UCSD-AML1 (cell line): Measurements from ENCODE around the gene UXS1.
"Not testable (repeated sequence)": the region's sequence is repeated elsewhere in the genome, so short reads cannot be mapped to it uniquely, and the experiment has no call there.

Experiments used
- DNase-seq: peaks from one replicate; lab custom pipeline; 2025; ENCODE audit not compliant: unreplicated experiment; lab: John Stamatoyannopoulos, UW

UXS1 gene

DNA sequence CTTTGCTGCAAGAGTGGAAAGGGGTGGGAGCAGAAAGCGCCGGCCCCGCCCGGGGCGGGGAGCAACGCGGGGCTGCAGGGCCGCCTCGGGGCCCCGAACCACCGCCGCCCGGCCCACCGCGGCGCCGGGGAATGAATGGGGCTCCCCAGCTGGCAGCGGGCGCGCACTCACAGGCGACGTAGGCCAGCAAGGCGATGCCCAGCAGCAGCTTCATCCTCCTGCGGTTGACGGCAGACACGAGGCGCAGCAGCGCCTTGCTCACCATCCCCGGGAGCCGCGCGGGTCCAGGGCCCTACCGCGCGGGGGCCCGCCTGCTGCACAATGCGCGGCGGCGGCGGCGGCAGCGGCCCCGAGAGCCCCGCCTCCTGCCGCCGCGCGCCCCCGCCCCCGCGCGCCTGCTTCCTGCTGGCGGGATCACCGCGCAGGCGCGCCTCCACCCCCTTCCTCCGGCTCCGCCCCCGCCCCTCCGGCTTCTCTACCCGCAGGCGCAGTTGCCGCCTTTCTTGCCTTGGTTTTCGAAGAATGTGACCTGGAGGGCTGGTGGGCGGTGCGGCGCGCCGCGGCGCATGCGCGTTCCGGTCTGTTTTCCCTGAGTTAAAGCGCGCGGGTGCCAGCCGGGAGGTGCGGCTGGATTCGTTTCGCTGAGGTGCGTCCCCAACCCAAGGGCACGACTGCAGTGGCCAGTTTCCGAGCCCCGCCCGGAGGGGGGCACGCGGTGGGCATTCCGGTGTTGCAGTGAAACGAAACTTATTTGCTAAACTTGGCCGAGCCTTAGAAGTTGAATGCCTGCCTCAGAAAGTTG lies at the start of gene UXS1:
TSS of gene UXS1 (minus strand) at position 325 of the 802 bp plus-strand sequence. CDS start at position 265, 60 bp downstream.
- DNase-seq, result peak; percentile 98

DNA sequence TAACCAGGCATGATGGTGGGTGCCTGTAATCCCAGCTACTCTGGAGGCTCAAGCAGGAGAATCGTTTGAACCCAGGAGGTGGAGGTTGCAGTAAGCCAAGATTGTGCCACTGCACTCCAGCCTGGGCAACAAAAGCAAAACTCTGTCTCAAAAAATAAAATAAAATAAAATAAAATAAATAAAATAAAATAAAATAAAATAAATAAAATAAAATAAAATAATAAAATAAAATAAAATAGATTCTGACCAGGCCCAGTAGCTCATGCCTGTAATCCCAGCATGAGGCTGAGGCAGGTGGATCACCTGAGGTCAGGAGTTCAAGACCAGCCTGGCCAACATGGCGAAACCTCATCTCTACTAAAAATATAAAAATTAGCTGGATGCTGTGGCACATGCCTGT lies 45.4 kb upstream of the UXS1 start:
- not testable (repeated sequence) for DNase-seq

DNA sequence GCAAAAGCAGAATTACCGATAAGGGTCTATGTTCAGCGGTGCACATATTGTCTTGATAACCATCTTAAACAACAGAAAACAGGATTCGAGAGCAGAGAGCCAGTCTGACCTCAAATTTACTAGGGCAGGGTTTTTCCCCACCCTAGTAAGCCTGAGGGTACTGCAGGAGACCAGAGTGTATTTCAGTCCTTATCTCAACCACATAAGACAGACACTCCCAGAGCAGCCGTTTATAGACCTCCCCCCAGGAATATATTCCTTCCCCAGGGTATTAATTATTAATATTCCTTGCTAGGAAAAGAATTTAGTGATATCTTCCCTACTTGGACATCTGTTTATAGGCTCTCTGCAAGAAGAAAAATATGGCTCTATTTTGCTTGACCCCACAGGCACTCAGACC lies 41.3 kb upstream of the UXS1 start:
- DNase-seq, result not testable (repeated sequence)

- no peak for DNase-seq
Observed at GRCh38 chr2:106233350-106233706, 39.2 kb upstream of the UXS1 start.

DNA sequence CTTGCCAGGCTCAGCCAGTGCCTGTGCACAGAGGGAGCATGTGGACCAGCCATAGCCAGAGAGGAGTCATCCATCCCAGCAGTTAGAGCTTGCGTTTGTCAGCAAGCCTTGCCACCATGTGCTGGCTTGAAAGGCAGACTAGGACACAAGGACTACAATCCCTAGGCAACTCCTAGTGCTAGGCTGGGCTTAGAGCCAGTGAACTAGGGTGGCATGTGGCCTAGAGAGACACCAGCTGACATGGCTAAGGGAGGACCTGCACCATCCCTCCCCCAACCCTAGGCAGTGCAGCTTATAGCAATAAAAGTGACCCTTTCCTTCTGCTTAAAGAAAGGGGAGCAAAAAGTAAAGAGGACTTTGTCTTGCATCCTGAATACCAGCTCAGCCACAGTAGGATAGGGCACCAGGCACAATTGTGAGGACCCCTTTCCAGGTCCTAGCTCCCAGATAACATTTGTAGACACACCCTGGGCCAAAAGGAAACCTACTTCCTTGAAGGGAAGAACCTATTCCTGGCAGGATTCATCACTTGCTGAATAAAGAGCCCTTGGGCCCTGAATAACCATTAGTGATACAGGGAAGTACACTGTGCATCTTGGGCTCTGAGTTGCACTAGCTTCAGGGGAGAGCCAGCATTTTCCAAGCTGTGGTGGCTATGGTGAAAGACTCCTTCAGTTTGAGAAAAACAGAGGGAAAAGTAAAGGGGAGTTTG lies 38.7 kb upstream of the UXS1 start:
- DNase-seq, result no peak

DNA sequence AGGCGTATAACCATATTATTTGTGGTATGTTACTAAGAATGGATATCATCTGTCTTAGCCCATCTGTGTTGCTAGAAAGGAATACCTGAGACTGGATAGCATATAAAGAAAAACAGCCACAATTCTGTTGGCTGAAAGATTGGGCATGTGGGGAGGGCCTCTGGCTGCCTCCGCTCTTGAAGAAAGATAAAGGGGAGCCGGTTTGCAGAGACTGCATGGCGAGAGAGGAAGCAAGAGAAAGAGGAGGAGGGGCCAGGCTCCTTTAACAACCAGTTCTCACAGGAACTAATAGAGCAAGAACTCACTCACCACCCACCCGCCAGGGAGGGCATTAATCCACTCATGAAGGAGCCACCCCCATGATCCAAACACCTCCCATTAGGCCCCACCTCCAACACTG lies 29.2 kb upstream of the UXS1 start:
- DNase-seq, result no peak

GRCh38 chr2:106222057-106222456 lies 28.0 kb upstream of the UXS1 start:
- DNase-seq, result not testable (repeated sequence)

DNA sequence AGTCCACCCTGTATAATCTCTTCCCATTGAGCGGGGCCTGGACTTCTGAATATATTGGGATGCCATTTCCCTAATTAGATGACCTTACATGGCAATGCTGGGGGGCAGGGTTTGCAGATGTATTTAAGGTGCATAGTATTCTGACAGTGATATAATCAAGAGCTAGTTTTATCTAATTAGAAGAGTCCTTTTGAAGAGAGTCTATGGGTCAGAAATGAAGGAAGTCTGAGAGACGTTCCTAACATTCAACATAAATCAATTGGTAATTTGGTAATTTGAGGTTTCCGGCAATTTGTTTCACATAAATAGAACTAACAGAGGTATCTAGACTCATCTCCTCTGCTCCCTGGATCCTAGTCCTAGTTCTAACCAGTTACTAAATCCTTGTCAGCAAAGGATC lies 25.7 kb upstream of the UXS1 start:
- DNase-seq, result no peak

GRCh38 chr2:106219157-106219556 lies 25.1 kb upstream of the UXS1 start:
- DNase-seq, result not testable (repeated sequence)

GRCh38 chr2:106208874-106209273 lies 14.8 kb upstream of the UXS1 start:
- DNase-seq, result no peak

DNA sequence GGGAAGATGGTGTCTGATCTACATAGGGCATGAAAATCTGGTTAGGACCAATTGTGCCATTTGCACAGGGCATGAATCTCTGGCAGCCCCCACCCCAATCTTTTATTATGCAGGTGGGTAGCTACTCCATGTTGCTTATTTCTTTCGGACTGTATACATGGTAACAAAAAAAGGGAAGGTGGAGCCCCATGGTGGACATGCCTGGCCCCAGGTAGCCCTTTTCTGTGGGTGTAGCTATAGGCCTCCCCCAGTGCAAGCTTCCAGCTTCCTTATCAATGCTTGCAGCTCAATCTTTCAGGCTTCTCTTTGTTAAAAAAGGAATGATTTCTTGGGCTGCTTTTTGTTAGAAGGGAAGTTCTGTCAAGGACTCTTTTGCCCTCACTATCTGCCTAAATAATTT lies 14.3 kb upstream of the UXS1 start:
- no peak for DNase-seq

- no peak for DNase-seq
Observed at GRCh38 chr2:106207246-106207645, 13.1 kb upstream of the UXS1 start.

- DNase-seq, result no peak
Observed at GRCh38 chr2:106205488-106205887, 11.4 kb upstream of the UXS1 start.

- not testable (repeated sequence) for DNase-seq
Observed at GRCh38 chr2:106204551-106204950, 10.4 kb upstream of the UXS1 start.

- no peak for DNase-seq
Observed at GRCh38 chr2:106201661-106202060, 7.6 kb upstream of the UXS1 start.

- DNase-seq, result no peak
Observed at GRCh38 chr2:106197878-106198277, 3.8 kb upstream of the UXS1 start.

- no peak for DNase-seq
Observed at GRCh38 chr2:106195981-106196380, 1.9 kb upstream of the UXS1 start.

DNA sequence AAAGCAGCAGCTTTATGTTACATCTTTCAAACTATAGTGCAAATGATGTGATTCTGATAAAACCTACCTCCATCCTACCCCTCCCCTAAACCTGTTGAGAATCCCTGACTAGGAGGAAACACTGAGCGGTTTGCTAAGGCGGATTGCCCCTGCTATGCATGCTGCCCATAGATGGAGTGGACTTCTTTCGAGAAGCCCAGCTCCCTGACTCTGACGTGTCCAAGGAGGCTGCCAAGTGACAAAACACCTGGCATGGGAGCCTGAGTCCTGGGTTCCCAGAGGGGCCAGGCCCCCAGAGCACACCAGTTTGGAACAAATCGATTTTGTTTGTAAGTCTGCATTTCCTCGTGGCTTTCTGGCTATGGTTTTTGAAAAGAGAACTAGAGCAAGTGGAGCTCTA lies 1.4 kb upstream of the UXS1 start:
- no peak for DNase-seq

DNA sequence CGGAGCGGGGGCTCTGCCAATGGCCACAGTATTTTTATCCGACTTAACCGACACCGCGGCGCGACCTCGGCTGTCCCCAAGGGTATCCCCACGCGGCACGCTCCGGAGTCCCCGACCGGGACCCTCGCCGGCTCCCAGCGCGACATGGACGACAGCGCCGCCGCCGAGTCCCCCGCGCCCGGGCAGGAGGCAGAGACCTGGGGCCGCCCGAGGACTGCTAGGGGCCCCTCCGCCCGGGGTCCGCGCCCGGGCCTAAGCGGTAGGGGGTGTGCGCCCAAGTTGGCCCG lies 468 bp downstream of the UXS1 start:
- no peak for DNase-seq

- peak; percentile 42 for DNase-seq
Observed at GRCh38 chr2:106192752-106193689, 1.1 kb downstream of the UXS1 start.

GRCh38 chr2:106191511-106192016 lies 2.5 kb downstream of the UXS1 start:
- no peak for DNase-seq
